B cell (primary cell): ENCODE results near the gene DBP. TPM values are rescaled to one million over a fixed set of nuclear protein-coding genes. Genes with fewer than 3 reads are reported as not detected.

Source experiments
- ATAC-seq: fragments of 200-7000 bp; cut with Tn5 transposase; one replicate; pipeline ENCODE4 v1.10.0; 2021; ENCODE audit warnings: low read depth, mild to moderate bottlenecking, moderate number of reproducible peaks, moderate library complexity
- CTCF ChIA-PET: fragments of 350-600 bp; sonication (Branson Sonifier 250); formaldehyde crosslinking; loops from one replicate; lab custom pipeline; 2021; ENCODE audit warnings: antibody characterized with exemption, inconsistent platforms; lab: Charles Lee
- POLR2A ChIA-PET: fragments of 350-600 bp; sonication (Branson Sonifier 250); formaldehyde crosslinking; loops from one replicate; lab custom pipeline; 2021; ENCODE audit warnings: antibody characterized with exemption; lab: Charles Lee
- DNase-seq: peaks from one replicate; pipeline ENCODE4 v3.0.0; 2013
- H2AFZ ChIP-seq: 2 replicates; pipeline ENCODE4 v1.6.1; 2012; ENCODE audit warnings: mild to moderate bottlenecking, low read depth, low read length; ENCODE audit not compliant: insufficient read depth, poor library complexity, severe bottlenecking
- H3K27ac ChIP-seq, 2 donors: 1 replicate in 1 of 2; 2 replicates in 1 of 2; pipeline ENCODE4 v1.5.1; 2012 to 2013; ENCODE audit warnings: low read length in 2 of 2, mild to moderate bottlenecking in 2 of 2, moderate library complexity in 1 of 2
- H3K27me3 ChIP-seq, 4 experiments: fragments of 200-600 bp in 1 of 4; sonication (generic) in 1 of 4; replicated peaks in 1 of 4; 1 replicate in 2 of 4; 2 replicates in 2 of 4; pipeline versions ENCODE4 v1.6.1 to v1.7.0; 2013 to 2016; ENCODE audit warnings: low read length in 3 of 4, mild to moderate bottlenecking in 2 of 4, mixed read lengths in 1 of 4, moderate library complexity in 1 of 4; ENCODE audit not compliant: insufficient read depth in 4 of 4, control insufficient read depth in 3 of 4; ENCODE audit errors: control extremely low read depth in 1 of 4
- H3K36me3 ChIP-seq, 2 experiments: replicated peaks in 1 of 2; 1 replicate in 1 of 2; 2 replicates in 1 of 2; pipeline versions ENCODE4 v1.6.1 to v1.7.1; 2013; ENCODE audit warnings: low read length in 1 of 2; ENCODE audit not compliant: insufficient read depth in 2 of 2, control insufficient read depth in 1 of 2; ENCODE audit errors: control extremely low read depth in 1 of 2, extremely low read depth in 1 of 2
- H3K4me1 ChIP-seq, 2 donors: fragments of 200-600 bp in 1 of 2; sonication (generic) in 1 of 2; 1 replicate in 1 of 2; 2 replicates in 1 of 2; pipeline versions ENCODE4 v1.5.1 to v1.6.1; 2013 to 2017; ENCODE audit warnings: low read length in 2 of 2; ENCODE audit not compliant: control insufficient read depth in 2 of 2, insufficient read depth in 2 of 2
- H3K4me2 ChIP-seq: replicated peaks from 2 replicates; pipeline ENCODE3; 2012; ENCODE audit warnings: mild to moderate bottlenecking, low read depth, low read length; ENCODE audit not compliant: poor library complexity, severe bottlenecking
- H3K4me3 ChIP-seq, 5 experiments: fragments of 200-600 bp in 1 of 5; sonication (generic) in 1 of 5; 1 replicate in 3 of 5; 2 replicates in 2 of 5; pipeline versions ENCODE4 v1.5.1 to v1.7.0; 2011 to 2016; ENCODE audit warnings: low read length in 4 of 5, mild to moderate bottlenecking in 4 of 5, low read depth in 2 of 5, control low read depth in 1 of 5, moderate library complexity in 1 of 5; ENCODE audit not compliant: insufficient read depth in 1 of 5; ENCODE audit errors: control extremely low read depth in 1 of 5, extremely low read depth in 1 of 5
- H3K79me2 ChIP-seq: fragments of 200-600 bp; sonication (generic); one replicate; pipeline ENCODE4 v1.6.0; 2016; ENCODE audit warnings: low read length; ENCODE audit not compliant: control insufficient read depth, insufficient read depth
- H3K9ac ChIP-seq: fragments of 200-600 bp; sonication (generic); 2 replicates; pipeline ENCODE4 v1.6.1; 2017; ENCODE audit warnings: mild to moderate bottlenecking, low read length, moderate library complexity
- H3K9me3 ChIP-seq, 3 donors: one replicate each; pipeline versions ENCODE4 v1.6.1 to v1.7.1; 2013; ENCODE audit warnings: low read length in 2 of 3; ENCODE audit not compliant: control insufficient read depth in 2 of 3, insufficient read depth in 1 of 3; ENCODE audit errors: control extremely low read depth in 1 of 3
- H4K20me1 ChIP-seq: 2 replicates; pipeline ENCODE4 v1.6.0; 2012; ENCODE audit warnings: mild to moderate bottlenecking, low read length; ENCODE audit not compliant: insufficient read depth, control insufficient read depth, poor library complexity, severe bottlenecking
- H3K27ac Mint-ChIP-seq: one replicate; pipeline ENCODE4 v1.8.0; 2021; ENCODE audit warnings: mixed read lengths
- H3K27me3 Mint-ChIP-seq: one replicate; pipeline ENCODE4 v1.8.0; 2021; ENCODE audit warnings: mixed read lengths
- H3K4me1 Mint-ChIP-seq: one replicate; pipeline ENCODE4 v1.8.0; 2021; ENCODE audit warnings: mixed read lengths
- H3K4me3 Mint-ChIP-seq: one replicate; pipeline ENCODE4 v1.8.0; 2021; ENCODE audit warnings: mixed read lengths
- H3K9me3 Mint-ChIP-seq: one replicate; pipeline ENCODE4 v1.8.0; 2022; ENCODE audit warnings: mixed read lengths; ENCODE audit not compliant: insufficient read depth
- CTCF ChIP-seq: fragments of 200-600 bp; IDR thresholded peaks from one replicate; pipeline ENCODE4 v1.8.0; 2022; ENCODE audit warnings: antibody characterized with exemption, mild to moderate bottlenecking
- EZH2 ChIP-seq: IDR thresholded peaks from 2 replicates; pipeline ENCODE4 v1.6.1; 2012; ENCODE audit warnings: borderline replicate concordance, low read depth, mild to moderate bottlenecking, moderate library complexity, low read length; ENCODE audit not compliant: insufficient read depth, poor library complexity, severe bottlenecking
- WGBS: methylation state at CpG from one replicate; pipeline ENCODE4 v1.1.5; 2013; ENCODE audit warnings: missing lambda C conversion rate; ENCODE audit not compliant: insufficient coverage; 5-methylcytosine and 5-hydroxymethylcytosine counted together
- intact Hi-C: fragments of 100-400 bp; cut with micrococcal nuclease; formaldehyde crosslinking; loops from one replicate; pipeline ENCODE4 v1.10.0; 2022
- polyA plus RNA-seq: library from polyadenylated mRNA; depleted of rRNA; stranded (reverse); fragments of >200 nt; gene quantifications from 2 replicates; pipeline ENCODE4 v1.2.3, GENCODE V29; 2012
- total RNA-seq, 2 donors: library from RNA; stranded (reverse); fragments of 120-200 nt in 1 of 2; gene quantifications; 1 replicate in 1 of 2; 2 replicates in 1 of 2; pipeline versions ENCODE4 v1.2.3 to v1.2.4, GENCODE V29; 2013 to 2022

The DBP gene
- total and polyA plus RNA-seq, 2 donors (not counting 1 experiment from before 2014, with no cell fraction given) = 23.5 to 33.0 TPM

DNA sequence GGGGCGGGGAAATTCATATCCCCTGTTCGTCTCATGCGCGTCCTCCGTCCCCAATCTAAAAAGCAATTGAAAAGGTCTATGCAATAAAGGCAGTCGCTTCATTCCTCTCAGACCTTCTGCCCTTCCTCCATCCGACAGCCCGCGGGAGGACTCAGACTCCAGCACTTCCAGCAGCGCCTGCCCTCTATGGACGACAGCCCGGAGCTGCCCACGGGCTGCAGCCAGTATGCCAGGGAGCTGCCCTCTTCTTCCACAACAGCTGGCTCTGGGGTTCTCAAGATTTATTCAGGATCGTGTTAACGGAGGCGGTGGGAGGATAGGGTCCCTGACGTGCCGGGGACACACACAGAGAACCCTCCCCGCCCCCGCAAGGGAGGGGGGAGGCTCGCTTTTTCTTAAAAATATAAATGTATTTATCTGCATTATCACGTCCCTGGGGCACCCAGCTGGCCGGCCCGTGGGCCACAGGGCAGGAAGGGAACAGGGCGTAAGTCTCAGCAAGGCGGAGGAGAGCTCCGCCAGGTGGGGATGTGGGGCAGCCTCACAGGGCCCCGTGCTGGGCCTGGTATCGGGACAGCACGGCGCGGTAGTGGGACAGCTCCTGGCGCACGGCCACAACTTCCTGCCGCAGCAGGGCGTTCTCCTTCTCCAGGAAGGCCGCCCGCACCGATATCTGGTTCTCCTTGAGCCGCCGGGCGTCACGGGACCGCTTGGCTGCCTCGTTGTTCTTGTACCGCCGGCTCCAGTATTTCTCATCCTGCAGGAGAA lies 6.7 kb downstream of the DBP start:
- Histone ChIP-seq H3K4me3 (no peak overlapping the region), H2AFZ (no peak overlapping the region), H3K27me3 (no peaks in the 10 kb centered on the region), H3K9ac (no peak overlapping the region), H3K4me1 (peaks cover 22 to 26% of the 10 kb centered on the region in 2 donors), H3K79me2 (peaks cover 12% of the 10 kb centered on the region), H3K36me3 (peaks cover 0 to 54% of the 10 kb centered on the region in 2 experiments), H3K27ac (peak overlapping the region in 1 of 2 donors; percentile 23), H4K20me1 (peaks cover 62% of the 10 kb centered on the region), H3K4me2 (no peak overlapping the region), H3K9me3 (peaks cover 0 to 10% (median 0%) of the 10 kb centered on the region in 3 donors)
- ATAC-seq (no peak), DNase-seq (no peak)
- no peaks in the 10 kb centered on the region for H3K9me3 Mint-ChIP-seq
- TF ChIP-seq EZH2 = no peak
- TF ChIP-seq CTCF = no peak
- H3K27ac Mint-ChIP-seq = no peak overlapping the region
- no peak overlapping the region for H3K4me3 Mint-ChIP-seq
- POLR2A ChIA-PET = interaction anchor here (0.5 to 0.6 kb wide), 3 partner anchors 162 to 478 kb away, joined by 3 to 4 read pairs (median 4); no protein-coding TSS in a partner anchor
- CTCF ChIA-PET = interaction anchor here (0.8 to 1.1 kb wide), 3 partner anchors 10 to 211 kb away, joined by 3 read pairs; partner anchors contain the start of genes RPL18 and SPHK2
- H3K4me1 Mint-ChIP-seq = peaks cover 32% of the 10 kb centered on the region
- intact Hi-C loops = loop anchor here (10.0 kb wide), 2 partner anchors 484 to 844 kb away; partner anchors contain the start of genes C19orf73, FLT3LG, LIN7B and PPFIA3
- no peaks in the 10 kb centered on the region for H3K27me3 Mint-ChIP-seq
- WGBS = 56% methylated on average over 34 of the region's 47 CpGs
